Measurements from ENCODE around the gene PSMA1.
"Not testable (repeated sequence)": the region's sequence is repeated elsewhere in the genome, so short reads cannot be mapped to it uniquely, and the experiment has no call there.

The PSMA1 gene

GRCh38 chr11:14519917-14520746 is at the start of gene PSMA1:
TSS of gene PSMA1 (minus strand) at chr11:14520386. CDS start at chr11:14520299, 87 bp downstream.
- peak; percentile 92 for DNase-seq

GRCh38 chr11:14569516-14569915 is 49.3 kb upstream of the PSMA1 start:
- peak; percentile 2 for DNase-seq

GRCh38 chr11:14567064-14567651 is 47.0 kb upstream of the PSMA1 start:
- DNase-seq: no peak

- no peak for DNase-seq
These were observed 46.3 kb upstream of the PSMA1 start for GRCh38 chr11:14566331-14567063.

GRCh38 chr11:14565845-14566244 is 45.7 kb upstream of the PSMA1 start:
- no peak for DNase-seq

GRCh38 chr11:14555818-14556217 is 35.6 kb upstream of the PSMA1 start:
- DNase-seq: no peak

- DNase-seq: no peak
These were observed 34.8 kb upstream of the PSMA1 start for GRCh38 chr11:14554959-14555358.

- DNase-seq: no peak
These were observed 31.9 kb upstream of the PSMA1 start for GRCh38 chr11:14552089-14552488.

- DNase-seq: no peak
These were observed 31.2 kb upstream of the PSMA1 start for GRCh38 chr11:14551380-14551779.

GRCh38 chr11:14549891-14550290 is 29.7 kb upstream of the PSMA1 start:
- no peak for DNase-seq

- no peak for DNase-seq
These were observed 27.3 kb upstream of the PSMA1 start for GRCh38 chr11:14547440-14547839.

- DNase-seq: no peak
These were observed 26.5 kb upstream of the PSMA1 start for GRCh38 chr11:14546672-14547071.

GRCh38 chr11:14544611-14545010 is 24.4 kb upstream of the PSMA1 start:
- DNase-seq: no peak

GRCh38 chr11:14543260-14543659 is 23.1 kb upstream of the PSMA1 start:
- DNase-seq: no peak

- DNase-seq: no peak
These were observed 22.1 kb upstream of the PSMA1 start for GRCh38 chr11:14542324-14542723.

GRCh38 chr11:14541192-14541947 is 21.2 kb upstream of the PSMA1 start:
- DNase-seq: no peak

GRCh38 chr11:14539982-14540421 is 19.8 kb upstream of the PSMA1 start:
- no peak for DNase-seq

GRCh38 chr11:14538926-14539554 is 18.9 kb upstream of the PSMA1 start:
- no peak for DNase-seq

GRCh38 chr11:14538271-14538925 is 18.2 kb upstream of the PSMA1 start:
- no peak for DNase-seq

- peak; percentile 28 for DNase-seq
These were observed 17.0 kb upstream of the PSMA1 start for GRCh38 chr11:14537134-14537599.

GRCh38 chr11:14535166-14535565 is 15.0 kb upstream of the PSMA1 start:
- not testable (repeated sequence) for DNase-seq

- no peak for DNase-seq
These were observed 9.8 kb upstream of the PSMA1 start for GRCh38 chr11:14529951-14530350.

Data from stimulated activated CD4-positive, alpha-beta T cell treated with anti-CD3 and anti-CD28 coated beads, Interleukin-4, amount 100 ng/mL, for 1 hour (primary cell).